GM12891 (cell line): ENCODE measurements around the gene SETD2.

Experiments used
- PAX5 ChIP-seq: IDR thresholded peaks from 2 replicates; pipeline ENCODE4 v1.6.1; 2011; ENCODE audit warnings: low read length, moderate library complexity, mild to moderate bottlenecking; ENCODE audit not compliant: insufficient read depth, severe bottlenecking
- POLR2A ChIP-seq: IDR thresholded peaks from 2 replicates; pipeline ENCODE4 v1.6.1; 2011; ENCODE audit warnings: low read depth, low read length, control low read depth
- POLR2AphosphoS5 ChIP-seq: IDR thresholded peaks from 2 replicates; pipeline ENCODE4 v1.6.1; 2011; ENCODE audit warnings: low read depth, low read length, control low read depth
- SPI1 ChIP-seq: IDR thresholded peaks from 2 replicates; pipeline ENCODE4 v1.6.1; 2011; ENCODE audit warnings: low read depth, low read length, control low read depth
- TAF1 ChIP-seq: IDR thresholded peaks from 2 replicates; pipeline ENCODE4 v1.6.1; 2011; ENCODE audit warnings: low read depth, low read length, control low read depth

DNA sequence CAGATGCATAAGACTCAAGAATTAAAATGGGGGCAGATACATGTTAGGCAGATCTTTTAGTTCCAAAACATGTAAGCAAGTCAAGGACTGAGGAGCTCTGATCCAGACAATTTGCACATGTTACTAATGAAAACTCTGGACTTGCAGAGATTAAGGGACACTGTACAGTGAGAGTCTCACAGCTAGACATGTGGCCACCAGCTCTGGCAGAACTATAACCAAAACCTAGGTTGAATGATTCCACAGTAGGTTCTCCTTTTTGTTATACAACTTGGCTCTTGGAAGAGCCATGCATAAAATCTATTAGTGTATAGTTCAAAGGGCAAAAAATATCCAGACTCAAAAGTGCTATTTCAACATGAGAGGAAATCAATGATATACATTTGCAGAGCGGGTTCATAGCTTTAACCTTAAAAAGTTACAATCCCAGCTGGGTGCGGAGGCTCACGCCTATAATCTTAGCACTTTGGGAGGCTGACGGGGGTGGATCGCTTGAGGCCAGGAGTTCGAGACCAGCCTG is 61.8 kb downstream of the SETD2 start:
- TF ChIP-seq POLR2AphosphoS5 (no peak), POLR2A (no peak), TAF1 (no peak), SPI1 (no peak), PAX5 (no peak)
